Inflammatory macrophage treated with lipopolysaccharide for 4 hours (primary cell): ENCODE data around the gene OTOP2.

ENCODE experiments used
- DNase-seq: peaks from one replicate; pipeline ENCODE4 v3.0.0-alpha.2; 2020

The OTOP2 gene

GRCh38 chr17:74925242-74925641 is 1.2 kb downstream of the OTOP2 start:
- DNase-seq: no peak

- no peak for DNase-seq
Observed at GRCh38 chr17:74928786-74929185, 4.7 kb downstream of the OTOP2 start.

- no peak for DNase-seq
Observed at GRCh38 chr17:74930535-74931036, 6.5 kb downstream of the OTOP2 start.

- DNase-seq: no peak
Observed at GRCh38 chr17:74935048-74935447, 11.0 kb downstream of the OTOP2 start.

- no peak for DNase-seq
Observed at GRCh38 chr17:74935585-74936469, 11.8 kb downstream of the OTOP2 start, which contains the start of gene OTOP3. Gene OTOP3, plus strand, starts transcription at chr17:74935898. Its CDS starts 24 bp downstream, at chr17:74935922.

GRCh38 chr17:74936470-74936799 is 12.4 kb downstream of the OTOP2 start:
- DNase-seq: no peak

GRCh38 chr17:74937064-74938051 is 13.3 kb downstream of the OTOP2 start:
- no peak for DNase-seq

GRCh38 chr17:74938194-74938950 is 14.3 kb downstream of the OTOP2 start:
- no peak for DNase-seq

- DNase-seq: no peak
Observed at GRCh38 chr17:74939534-74939933, 15.5 kb downstream of the OTOP2 start.

GRCh38 chr17:74941128-74941725 is 17.2 kb downstream of the OTOP2 start:
- no peak for DNase-seq

GRCh38 chr17:74943808-74944522 is 19.9 kb downstream of the OTOP2 start:
- DNase-seq: no peak

GRCh38 chr17:74945543-74945942 is 21.5 kb downstream of the OTOP2 start:
- DNase-seq: peak; percentile 22

- DNase-seq: no peak
Observed at GRCh38 chr17:74946641-74947040, 22.6 kb downstream of the OTOP2 start.

GRCh38 chr17:74947041-74947754 is 23.1 kb downstream of the OTOP2 start:
- DNase-seq: no peak

- no peak for DNase-seq
Observed at GRCh38 chr17:74949455-74950115, 25.5 kb downstream of the OTOP2 start.

- no peak for DNase-seq
Observed at GRCh38 chr17:74950207-74950606, 26.1 kb downstream of the OTOP2 start.

GRCh38 chr17:74951065-74951464 is 27.0 kb downstream of the OTOP2 start:
- no peak for DNase-seq

- no peak for DNase-seq
Observed at GRCh38 chr17:74951680-74952421, 27.8 kb downstream of the OTOP2 start.

GRCh38 chr17:74952431-74953133 is 28.5 kb downstream of the OTOP2 start:
- DNase-seq: no peak
